Renal pelvis (tissue), 4 donors: ENCODE measurements around the gene CDC42EP3. TPM values are rescaled to one million over a fixed set of nuclear protein-coding genes. Genes with fewer than 3 reads are reported as not detected.
A peak's percentile ranks its signal among the peaks of the same experiment; 100 is the strongest.

Source experiments
- DNase-seq: peaks from one replicate; pipeline ENCODE4 v3.0.0-alpha.2; 2013
- polyA plus RNA-seq, 3 donors: library from polyadenylated mRNA; unstranded; fragments of 120-200 nt; gene quantifications; one replicate each; pipeline ENCODE4 v1.2.1, GENCODE V29; 2013; ENCODE audit not compliant: insufficient read length in 3 of 3

CDC42EP3 gene
- polyA plus RNA-seq, 3 donors = 41.7 to 52.9 (median 52.7) TPM

- no peak for DNase-seq
Observed at GRCh38 chr2:37622450-37623100, 48.9 kb downstream of the CDC42EP3 start.

GRCh38 chr2:37621199-37621598 lies 50.2 kb downstream of the CDC42EP3 start:
- DNase-seq = no peak

GRCh38 chr2:37619959-37620300 lies 51.5 kb downstream of the CDC42EP3 start:
- no peak for DNase-seq

GRCh38 chr2:37619230-37619958 lies 52.0 kb downstream of the CDC42EP3 start:
- no peak for DNase-seq

- DNase-seq = no peak
Observed at GRCh38 chr2:37618326-37618725, 53.1 kb downstream of the CDC42EP3 start.

- DNase-seq = no peak
Observed at GRCh38 chr2:37617119-37617892, 54.1 kb downstream of the CDC42EP3 start.

- DNase-seq = no peak
Observed at GRCh38 chr2:37616677-37617005, 54.8 kb downstream of the CDC42EP3 start.

GRCh38 chr2:37615804-37616676 lies 55.4 kb downstream of the CDC42EP3 start:
- DNase-seq = no peak

- DNase-seq = no peak
Observed at GRCh38 chr2:37614061-37614738, 57.2 kb downstream of the CDC42EP3 start.

GRCh38 chr2:37612382-37612781 lies 59.1 kb downstream of the CDC42EP3 start:
- peak; percentile 22 for DNase-seq

- peak; percentile 27 for DNase-seq
Observed at GRCh38 chr2:37610638-37611289, 60.7 kb downstream of the CDC42EP3 start.

GRCh38 chr2:37609782-37610181 lies 61.7 kb downstream of the CDC42EP3 start:
- no peak for DNase-seq

GRCh38 chr2:37604716-37605115 lies 66.7 kb downstream of the CDC42EP3 start:
- DNase-seq = no peak

- no peak for DNase-seq
Observed at GRCh38 chr2:37602702-37603101, 68.7 kb downstream of the CDC42EP3 start.

- DNase-seq = no peak
Observed at GRCh38 chr2:37602040-37602439, 69.4 kb downstream of the CDC42EP3 start.

- no peak for DNase-seq
Observed at GRCh38 chr2:37601569-37601968, 69.9 kb downstream of the CDC42EP3 start.

- DNase-seq = no peak
Observed at GRCh38 chr2:37600735-37601134, 70.7 kb downstream of the CDC42EP3 start.

GRCh38 chr2:37599688-37600525 lies 71.5 kb downstream of the CDC42EP3 start:
- DNase-seq = no peak

GRCh38 chr2:37593694-37594093 lies 77.7 kb downstream of the CDC42EP3 start:
- no peak for DNase-seq

GRCh38 chr2:37593024-37593423 lies 78.4 kb downstream of the CDC42EP3 start:
- no peak for DNase-seq
